H1 (cell line): ENCODE measurements around the gene CBY2.

Experiments used
- CTCF ChIP-seq, 3 experiments: IDR thresholded peaks; 1 replicate in 2 of 3; 2 replicates in 1 of 3; pipeline versions ENCODE4 v1.5.1 to v1.6.1; 2011; ENCODE audit warnings: low read length in 3 of 3, mild to moderate bottlenecking in 3 of 3, inconsistent platforms in 2 of 3, low read depth in 1 of 3, moderate library complexity in 1 of 3; ENCODE audit not compliant: insufficient read depth in 1 of 3; ENCODE audit errors: control extremely low read depth in 1 of 3
- KDM4A ChIP-seq: IDR thresholded peaks from one replicate; pipeline ENCODE4 v1.7.1; 2012; ENCODE audit warnings: low read depth, mild to moderate bottlenecking, moderate library complexity, low read length, inconsistent platforms; ENCODE audit not compliant: severe bottlenecking
- POLR2A ChIP-seq, 2 experiments: IDR thresholded peaks; 1 replicate in 1 of 2; 2 replicates in 1 of 2; pipeline ENCODE4 v1.6.1; 2011; ENCODE audit warnings: low read depth in 2 of 2, low read length in 2 of 2, mild to moderate bottlenecking in 2 of 2; ENCODE audit errors: control extremely low read depth in 1 of 2
- SP1 ChIP-seq: IDR thresholded peaks from 2 replicates; pipeline ENCODE4 v1.6.1; 2011; ENCODE audit warnings: low read depth, low read length

GRCh38 chr13:45683701-45684100 lies 18.4 kb upstream of the CBY2 start:
- TF ChIP-seq CTCF (IDR thresholded peaks at IDR 0.05; ENCODE audit: control extremely low read depth in 1 of 3, insufficient read depth in 1 of 3, low read depth in 1 of 3, low read length in 3 of 3) (peak; percentile 34 to 46 (median 44)), POLR2A (IDR thresholded peaks at IDR 0.05; ENCODE audit: control extremely low read depth in 1 of 2, low read depth in 2 of 2, low read length in 2 of 2) (no peak), SP1 (no peak), KDM4A (no peak)
